H7 (cell line): ENCODE measurements around the gene CBX5. TPM values are rescaled to one million over a fixed set of nuclear protein-coding genes. Genes with fewer than 3 reads are reported as not detected.

ENCODE experiments used
- total RNA-seq: library from RNA; depleted of rRNA; stranded (reverse); fragments of >200 nt; shearing (Covaris generic); gene quantifications from 2 replicates; pipeline ENCODE4 v1.2.3, GENCODE V29; 2014; rRNA removed

Gene CBX5
- total RNA-seq, 1 experiment from 2014 or later, result 51.2 TPM

Other genes starting within 250 kb of the CBX5 start
- not detected in 2 replicates for gene HOXC5, start 247.1 kb downstream of the CBX5 start, total RNA-seq
- not detected in 2 replicates for gene HOXC4, start 226.3 kb downstream of the CBX5 start, total RNA-seq
- 33.8 and 40.2 TPM in 2 replicates for gene SMUG1, start 91.1 kb downstream of the CBX5 start, total RNA-seq
- 907 and 952 TPM in 2 replicates for gene HNRNPA1, start 604 bp upstream of the CBX5 start, total RNA-seq
- gene NFE2, start 20.9 kb upstream of the CBX5 start, total RNA-seq, result 2.2 and 2.9 TPM in 2 replicates
- gene COPZ1, start 45.0 kb upstream of the CBX5 start, total RNA-seq, result 117 and 121 TPM in 2 replicates
- not detected in 2 replicates for gene GPR84, start 84.4 kb upstream of the CBX5 start, total RNA-seq
- 2.7 and 3.5 TPM in 2 replicates for gene ZNF385A, start 104.6 kb upstream of the CBX5 start, total RNA-seq
- 38.4 and 50.6 TPM in 2 replicates for gene ITGA5, start 139.1 kb upstream of the CBX5 start, total RNA-seq
- 1.0 TPM in 1 of 2 replicates, not detected in the other for gene GTSF1, start 193.5 kb upstream of the CBX5 start, total RNA-seq
- not detected in 2 replicates for gene NCKAP1L, start 217.6 kb upstream of the CBX5 start, total RNA-seq